Omental fat pad (tissue), 4 donors: ENCODE results near the gene CELF5. TPM values are rescaled to one million over a fixed set of nuclear protein-coding genes. Genes with fewer than 3 reads are reported as not detected.
"Not testable (repeated sequence)": the region's sequence is repeated elsewhere in the genome, so short reads cannot be mapped to it uniquely, and the experiment has no call there.

Experiments
- ATAC-seq: fragments of 150-250 bp; one replicate; pipeline ENCODE4 v1.9.1; 2016; ENCODE audit warnings: mild to moderate bottlenecking, moderate library complexity; ENCODE audit not compliant: low FRiP score
- DNase-seq: peaks from one replicate; pipeline ENCODE4 v3.0.0-alpha.2; 2019; ENCODE audit warnings: low spot score
- total RNA-seq, 4 donors: library from RNA; depleted of rRNA; stranded (reverse); fragments of >200 nt; gene quantifications; one replicate each; pipeline ENCODE4 v1.1.0, GENCODE V29; 2016
- TF ChIP-seq, protein P1 (sequence below), 3 donors: fragments of 450-650 bp; IDR thresholded peaks; one replicate each; pipeline ENCODE4 v1.5.1; 2016 to 2017; ENCODE audit warnings: antibody characterized with exemption in 3 of 3, mild to moderate bottlenecking in 3 of 3, moderate library complexity in 2 of 3

CELF5 gene
- total RNA-seq, 4 donors from 2014 or later: not detected

DNA sequence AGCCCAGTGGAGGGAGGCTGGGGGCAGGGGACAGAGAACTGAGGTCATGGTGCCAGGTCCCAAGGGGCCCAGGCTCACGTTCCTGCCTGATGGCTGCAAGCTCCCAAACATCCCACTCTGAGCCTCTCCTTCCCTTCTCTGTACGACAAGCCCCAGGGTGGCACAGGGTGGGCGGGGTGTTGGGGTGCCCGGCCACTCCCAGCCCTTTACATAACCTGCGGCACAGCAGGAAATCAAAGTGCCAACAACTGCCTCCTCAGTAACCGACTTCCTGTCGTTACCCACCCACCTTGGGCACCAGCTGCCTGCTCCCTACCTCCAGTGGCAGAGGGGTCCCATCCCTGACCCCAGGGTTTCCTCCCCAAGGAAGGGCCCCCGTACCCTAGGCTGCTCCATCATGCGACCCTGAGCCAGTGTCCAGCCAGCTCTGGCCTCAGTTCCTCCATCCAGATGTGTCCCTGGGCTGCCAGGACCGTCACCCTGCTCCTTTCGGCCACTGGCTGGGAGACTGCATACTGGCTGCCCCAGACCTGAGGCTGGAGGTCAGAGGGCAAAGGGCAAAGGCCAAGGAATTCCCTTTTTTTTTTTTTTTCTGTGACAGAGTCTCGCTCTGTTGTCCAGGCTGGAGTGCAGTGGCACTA is 114.2 kb downstream of the CELF5 start:
- no peak for ATAC-seq
- DNase-seq: no peak
- TF ChIP-seq, protein P1, sequence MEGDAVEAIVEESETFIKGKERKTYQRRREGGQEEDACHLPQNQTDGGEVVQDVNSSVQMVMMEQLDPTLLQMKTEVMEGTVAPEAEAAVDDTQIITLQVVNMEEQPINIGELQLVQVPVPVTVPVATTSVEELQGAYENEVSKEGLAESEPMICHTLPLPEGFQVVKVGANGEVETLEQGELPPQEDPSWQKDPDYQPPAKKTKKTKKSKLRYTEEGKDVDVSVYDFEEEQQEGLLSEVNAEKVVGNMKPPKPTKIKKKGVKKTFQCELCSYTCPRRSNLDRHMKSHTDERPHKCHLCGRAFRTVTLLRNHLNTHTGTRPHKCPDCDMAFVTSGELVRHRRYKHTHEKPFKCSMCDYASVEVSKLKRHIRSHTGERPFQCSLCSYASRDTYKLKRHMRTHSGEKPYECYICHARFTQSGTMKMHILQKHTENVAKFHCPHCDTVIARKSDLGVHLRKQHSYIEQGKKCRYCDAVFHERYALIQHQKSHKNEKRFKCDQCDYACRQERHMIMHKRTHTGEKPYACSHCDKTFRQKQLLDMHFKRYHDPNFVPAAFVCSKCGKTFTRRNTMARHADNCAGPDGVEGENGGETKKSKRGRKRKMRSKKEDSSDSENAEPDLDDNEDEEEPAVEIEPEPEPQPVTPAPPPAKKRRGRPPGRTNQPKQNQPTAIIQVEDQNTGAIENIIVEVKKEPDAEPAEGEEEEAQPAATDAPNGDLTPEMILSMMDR (IDR thresholded peaks at IDR 0.05): no peak

DNA sequence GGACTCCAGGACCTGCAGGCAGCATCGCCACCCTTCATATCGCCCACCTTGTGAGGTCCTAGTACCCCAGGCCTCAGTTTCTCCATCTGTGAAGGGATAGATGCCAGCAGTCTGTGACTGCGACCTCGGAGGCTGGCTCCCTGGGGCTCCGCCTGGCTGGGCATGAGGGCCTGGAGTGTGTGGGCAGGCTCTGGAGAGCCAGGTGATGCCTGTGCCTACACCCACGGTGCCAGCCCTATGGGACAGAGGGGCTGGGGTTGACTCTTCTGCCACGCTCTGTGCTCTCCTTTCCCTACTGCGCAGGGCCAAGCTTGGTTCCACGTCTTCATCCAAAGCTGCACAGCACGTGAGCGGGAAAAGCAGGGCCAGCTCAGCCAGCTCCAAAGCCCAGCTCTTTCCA is 115.9 kb downstream of the CELF5 start:
- no peak for DNase-seq
- TF ChIP-seq, protein P1 (IDR thresholded peaks at IDR 0.05): no peak
- ATAC-seq: no peak

DNA sequence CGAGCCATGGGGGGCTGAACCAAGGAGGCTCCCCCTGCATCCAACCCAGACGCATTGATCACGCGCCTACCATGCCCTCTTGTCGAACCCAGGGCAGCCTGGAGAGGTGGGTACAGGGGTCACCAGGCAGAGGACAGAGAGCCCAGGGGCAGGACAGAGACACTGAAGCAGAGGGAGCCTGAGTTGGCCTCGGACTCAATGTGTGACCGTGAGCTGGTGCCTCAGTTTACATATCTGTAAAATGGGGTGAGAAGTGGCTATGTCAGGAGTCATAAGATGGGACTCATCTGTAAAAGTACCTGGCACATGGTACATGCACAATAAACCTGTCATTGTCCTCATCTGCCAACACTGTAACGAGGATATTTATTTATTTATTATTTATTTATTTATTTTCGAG is 117.8 kb downstream of the CELF5 start:
- TF ChIP-seq, protein P1 (IDR thresholded peaks at IDR 0.05): no peak
- DNase-seq (no peak), ATAC-seq (no peak)

DNA sequence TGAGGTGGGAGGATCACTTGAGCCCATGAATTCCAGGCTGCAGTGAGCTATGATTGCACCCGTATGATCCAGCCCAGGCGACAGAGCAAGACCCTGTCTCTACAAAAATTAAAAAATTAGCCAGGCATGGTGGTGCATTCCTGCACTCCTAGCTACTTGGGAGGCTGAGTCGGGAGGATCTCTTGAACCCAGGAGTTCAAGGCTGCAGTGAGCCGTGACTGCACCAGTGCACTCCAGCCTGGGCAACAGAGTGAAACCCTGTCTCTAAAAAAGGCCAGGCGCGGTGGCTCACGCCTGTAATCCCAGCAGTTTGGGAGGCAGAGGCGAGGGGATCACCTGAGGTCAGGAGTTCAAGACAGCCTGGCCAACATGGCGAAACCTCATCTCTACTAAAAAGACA is 118.5 kb downstream of the CELF5 start:
- ATAC-seq, DNase-seq: not testable (repeated sequence)

DNA sequence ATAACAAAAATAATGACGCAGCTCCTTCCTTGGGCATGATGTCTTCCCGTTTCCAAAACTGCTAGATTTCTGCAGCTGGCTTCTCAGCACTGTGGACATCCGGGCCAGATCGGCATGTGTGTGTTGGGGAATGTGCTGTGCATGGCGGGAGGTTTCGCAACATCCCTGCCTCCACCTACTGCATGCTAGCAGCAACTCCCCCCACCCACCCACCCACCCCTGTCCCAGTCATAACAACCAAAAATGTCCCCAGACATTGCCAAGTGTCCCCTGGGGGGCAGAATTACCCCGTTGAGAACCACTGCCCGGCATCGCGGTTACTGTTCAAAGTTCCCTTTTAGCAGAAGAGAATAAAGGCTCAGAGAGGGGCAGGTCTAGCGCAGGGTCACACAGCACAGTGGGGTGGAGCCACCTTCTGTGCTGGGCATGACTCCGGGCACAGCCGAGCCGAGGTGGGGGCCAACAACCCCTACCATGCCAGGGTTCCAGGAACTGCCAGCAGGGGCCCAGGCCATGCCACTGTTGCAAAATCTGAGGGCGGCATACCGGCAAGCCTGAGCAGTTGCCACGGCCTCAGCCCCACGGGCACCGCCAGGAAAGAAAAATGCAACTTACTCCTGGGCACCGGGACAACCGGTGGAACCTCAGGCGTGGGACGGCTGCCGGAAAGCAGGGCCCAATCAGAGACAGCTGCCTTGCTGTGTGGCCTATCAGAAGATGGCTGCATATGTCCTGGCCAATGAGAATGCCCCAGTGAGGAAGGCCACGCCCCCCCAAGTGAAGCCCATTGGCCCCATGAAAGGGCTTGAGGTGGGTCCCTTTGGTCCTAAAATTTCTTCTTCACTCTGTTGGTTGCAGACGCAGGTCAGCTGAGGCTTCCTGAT is 119.4 kb downstream of the CELF5 start:
- ATAC-seq (peak; percentile 85), DNase-seq (peak; percentile 69)
- TF ChIP-seq, protein P1 (IDR thresholded peaks at IDR 0.05): no peak

DNA sequence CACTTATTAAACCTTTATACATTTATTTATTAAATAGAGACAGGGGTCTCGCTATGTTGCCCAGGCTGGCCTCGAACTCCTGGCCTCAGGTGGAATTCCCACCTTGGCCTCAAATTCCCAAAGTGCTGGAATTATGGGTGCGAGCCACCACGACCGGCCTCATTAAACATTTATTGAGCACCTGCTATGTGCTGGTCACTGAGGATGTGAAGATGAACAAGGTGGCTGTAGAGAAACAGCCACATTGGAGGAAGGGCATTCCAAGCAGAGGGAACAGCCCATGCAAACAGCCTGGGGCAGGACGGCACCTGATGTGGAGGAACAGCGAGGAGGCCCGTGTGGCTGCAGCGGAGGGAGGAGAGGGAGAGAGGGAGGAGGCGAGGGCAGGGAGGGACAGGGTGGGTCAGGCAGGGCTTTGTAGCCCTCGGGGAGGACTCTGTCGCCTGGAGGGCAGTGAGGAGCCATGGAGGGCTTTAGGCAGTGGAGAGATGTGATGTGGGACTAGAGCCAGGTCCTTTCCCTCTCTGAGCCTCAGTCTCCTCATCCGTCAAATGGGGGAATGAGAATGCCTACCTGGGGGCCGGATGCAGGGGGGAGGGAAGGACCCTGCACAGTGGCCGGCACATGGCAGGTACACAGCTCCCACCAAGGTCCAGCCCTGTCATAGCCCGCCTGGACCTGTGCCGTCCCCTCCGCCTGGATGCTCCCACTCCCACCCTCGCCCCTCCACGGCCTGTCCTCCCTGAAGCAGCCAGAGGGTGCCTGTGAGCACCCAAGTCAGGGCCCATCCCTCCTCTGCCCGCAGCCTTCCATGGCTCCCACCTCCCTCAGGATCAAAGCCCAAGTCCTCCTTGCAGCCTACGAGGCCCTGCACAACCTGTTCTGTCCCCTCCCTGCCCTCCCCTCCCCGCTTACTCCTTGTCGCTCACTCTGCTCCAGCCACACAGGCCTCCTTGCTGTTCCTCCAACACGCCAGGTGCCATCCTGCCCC is 120.4 kb downstream of the CELF5 start:
- ATAC-seq (no peak), DNase-seq (no peak)
- TF ChIP-seq, protein P1 (IDR thresholded peaks at IDR 0.05): no peak
